GM13976 (cell line): Measurements from ENCODE around the gene HIVEP3.

Experiments
- DNase-seq: peaks from one replicate; pipeline ENCODE4 v3.0.0; 2012; ENCODE audit warnings: low spot score
- in situ Hi-C: fragments of 300-500 bp; cut with MboI; formaldehyde crosslinking; loops from one replicate; pipeline ENCODE4 v1.12.0; 2022; ENCODE audit warnings: low sequenced_read_pairs, mixed read lengths, inconsistent platforms; ENCODE audit not compliant: unreplicated experiment
- TF ChIP-seq, protein P1 (sequence below): IDR thresholded peaks from 2 replicates; pipeline ENCODE4 v1.5.1; 2012; ENCODE audit warnings: borderline replicate concordance, mild to moderate bottlenecking; ENCODE audit not compliant: insufficient read depth; ENCODE audit errors: extremely low read depth, missing control alignments, control extremely low read depth

Gene HIVEP3

DNA sequence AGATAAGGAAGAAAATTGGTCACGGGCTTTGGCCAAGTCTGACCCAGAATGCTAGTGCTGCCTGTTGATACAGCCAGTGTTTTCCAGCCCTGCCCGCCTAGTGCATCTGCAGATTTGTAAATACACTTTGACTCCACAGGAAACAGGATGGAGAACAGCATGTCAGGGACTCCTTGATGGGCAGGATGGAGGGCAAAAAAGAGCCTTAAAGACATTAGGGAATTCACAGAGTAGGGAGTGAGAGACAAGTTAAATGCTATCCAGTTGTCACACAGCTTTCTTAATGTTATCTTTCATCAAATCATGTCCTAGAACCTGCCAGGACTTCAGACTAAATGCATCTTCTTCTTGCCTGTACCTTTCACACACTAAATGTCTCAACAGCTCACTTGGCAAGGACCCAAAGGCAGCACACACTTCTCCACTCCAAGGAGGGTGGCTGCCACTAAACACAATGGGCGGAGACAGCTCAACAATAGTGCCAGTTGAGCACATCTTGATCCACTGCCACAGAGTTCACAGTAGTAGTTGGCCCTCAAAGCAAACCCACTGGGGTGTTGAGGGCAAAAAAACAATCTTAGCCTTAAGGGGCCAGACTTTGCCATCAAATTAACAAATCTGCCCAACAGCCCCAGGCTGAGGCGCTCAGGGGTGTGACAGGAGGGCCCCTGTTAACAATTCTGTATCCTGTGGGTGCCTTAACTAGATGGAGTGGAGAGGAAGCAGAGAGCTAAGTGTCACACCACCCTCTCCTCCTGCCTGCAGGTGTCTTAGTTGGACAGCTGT, 2.7 kb downstream of the HIVEP3 start:
- in situ Hi-C loops, result no loop called here
- DNase-seq, result no peak
- TF ChIP-seq, protein P1, sequence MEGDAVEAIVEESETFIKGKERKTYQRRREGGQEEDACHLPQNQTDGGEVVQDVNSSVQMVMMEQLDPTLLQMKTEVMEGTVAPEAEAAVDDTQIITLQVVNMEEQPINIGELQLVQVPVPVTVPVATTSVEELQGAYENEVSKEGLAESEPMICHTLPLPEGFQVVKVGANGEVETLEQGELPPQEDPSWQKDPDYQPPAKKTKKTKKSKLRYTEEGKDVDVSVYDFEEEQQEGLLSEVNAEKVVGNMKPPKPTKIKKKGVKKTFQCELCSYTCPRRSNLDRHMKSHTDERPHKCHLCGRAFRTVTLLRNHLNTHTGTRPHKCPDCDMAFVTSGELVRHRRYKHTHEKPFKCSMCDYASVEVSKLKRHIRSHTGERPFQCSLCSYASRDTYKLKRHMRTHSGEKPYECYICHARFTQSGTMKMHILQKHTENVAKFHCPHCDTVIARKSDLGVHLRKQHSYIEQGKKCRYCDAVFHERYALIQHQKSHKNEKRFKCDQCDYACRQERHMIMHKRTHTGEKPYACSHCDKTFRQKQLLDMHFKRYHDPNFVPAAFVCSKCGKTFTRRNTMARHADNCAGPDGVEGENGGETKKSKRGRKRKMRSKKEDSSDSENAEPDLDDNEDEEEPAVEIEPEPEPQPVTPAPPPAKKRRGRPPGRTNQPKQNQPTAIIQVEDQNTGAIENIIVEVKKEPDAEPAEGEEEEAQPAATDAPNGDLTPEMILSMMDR, result no peak

DNA sequence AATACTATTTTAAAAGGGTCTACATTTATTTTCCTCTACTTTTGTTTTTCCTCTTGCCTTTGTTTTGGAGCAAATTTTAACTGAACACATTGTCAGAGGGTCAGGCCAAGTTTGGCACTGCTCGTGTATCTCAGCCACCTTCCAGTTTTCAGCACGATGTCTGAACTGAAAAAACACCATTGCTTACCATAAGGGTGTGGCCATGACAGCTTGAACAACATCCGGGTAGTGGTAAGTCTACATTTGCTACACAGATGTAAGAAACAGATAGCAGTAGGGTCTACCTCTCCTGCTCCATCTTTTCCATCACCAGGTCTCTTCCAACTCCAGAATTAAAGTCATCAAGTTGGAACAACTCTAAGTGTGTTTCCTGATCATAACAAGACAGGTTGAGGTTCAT, 4.2 kb downstream of the HIVEP3 start:
- in situ Hi-C loops, result no loop called here
- TF ChIP-seq, protein P1, result no peak
- no peak for DNase-seq

DNA sequence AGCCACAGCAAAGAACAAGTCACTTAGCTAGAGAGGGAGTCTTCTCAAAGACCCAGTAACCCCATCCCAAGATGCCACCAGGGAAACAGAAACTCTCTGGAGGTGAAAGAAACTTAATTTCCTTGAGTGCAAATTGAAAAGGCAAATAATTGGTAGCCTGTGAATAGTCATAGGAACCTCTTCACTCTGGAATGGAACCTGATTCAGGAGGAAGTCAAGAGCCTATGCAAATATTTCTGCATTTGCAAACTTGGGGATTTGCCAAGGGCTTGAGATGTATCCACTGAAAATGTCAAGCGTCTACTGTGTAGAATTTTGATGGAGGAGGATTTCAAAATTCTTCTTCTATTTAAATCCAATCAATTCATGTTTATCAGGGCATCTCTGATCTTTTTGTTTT, 5.7 kb downstream of the HIVEP3 start:
- in situ Hi-C loops, result no loop called here
- TF ChIP-seq, protein P1, result no peak
- DNase-seq, result no peak

DNA sequence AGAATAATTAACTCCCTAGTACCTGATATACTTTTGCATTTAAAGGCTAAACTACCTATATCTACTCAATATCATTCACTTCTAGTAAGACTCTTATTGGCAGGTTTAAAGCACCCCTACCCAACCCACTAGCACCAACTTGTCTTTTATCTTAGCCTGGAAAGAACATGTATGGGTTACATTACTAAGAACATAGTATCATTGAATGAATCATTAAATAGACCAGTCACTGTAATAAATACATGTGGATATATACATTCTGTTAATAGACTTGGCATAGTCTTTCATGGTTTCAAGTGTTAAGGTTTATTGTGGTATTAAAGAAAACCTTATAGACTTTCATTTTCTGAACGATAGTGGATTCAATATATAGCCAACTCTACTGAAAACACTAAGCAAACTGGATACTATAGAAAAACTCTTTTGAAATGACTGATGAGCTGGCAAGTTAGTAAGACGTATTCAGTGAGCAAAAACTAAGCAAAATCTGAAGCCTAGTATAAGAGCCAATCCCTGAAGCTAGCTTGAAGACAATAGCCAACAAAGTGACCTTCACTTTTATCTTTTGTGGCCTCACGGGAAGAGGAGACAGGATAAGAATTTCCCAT, 10.3 kb downstream of the HIVEP3 start:
- in situ Hi-C loops, result no loop called here
- TF ChIP-seq, protein P1, result no peak
- no peak for DNase-seq

DNA sequence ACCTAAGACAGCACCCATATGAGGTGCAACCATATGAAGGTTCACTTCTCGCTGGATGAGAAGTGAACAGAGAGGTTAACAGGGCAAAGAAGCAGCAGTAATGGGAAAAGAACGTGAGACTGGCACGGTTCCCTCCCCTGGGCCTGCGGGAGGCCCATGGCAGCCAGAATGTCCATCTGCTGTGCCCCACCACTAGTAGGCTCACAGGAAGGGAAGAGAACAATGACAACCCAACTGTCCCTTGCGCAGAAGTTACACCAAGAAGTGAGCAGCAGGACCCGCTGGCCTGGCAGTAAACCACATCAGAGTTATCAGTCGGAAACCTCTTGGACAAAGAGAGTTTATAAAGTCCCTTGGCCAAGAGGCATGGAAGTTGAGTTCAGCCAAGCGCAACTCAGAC, 11.3 kb downstream of the HIVEP3 start:
- DNase-seq, result no peak
- TF ChIP-seq, protein P1, result no peak
- in situ Hi-C loops, result no loop called here

DNA sequence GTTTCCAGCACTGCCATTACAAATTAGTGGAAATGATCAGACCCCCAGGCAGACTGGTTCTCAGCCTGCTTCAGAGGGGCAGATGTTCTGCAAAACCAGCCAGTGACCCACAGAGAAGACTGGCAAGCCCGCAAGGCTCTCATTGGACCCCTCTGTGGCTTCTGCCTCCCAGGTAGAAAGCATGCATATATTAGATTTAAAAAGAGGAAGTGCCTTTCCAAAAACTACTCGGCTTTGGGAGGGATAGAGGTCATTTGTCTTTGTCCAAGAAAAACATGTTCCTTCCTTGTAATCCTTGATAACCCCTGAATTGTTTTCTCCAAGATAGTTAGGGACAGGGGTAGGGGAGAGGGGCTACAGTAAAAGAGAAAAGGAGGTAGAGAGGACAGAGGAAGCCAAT, 11.8 kb downstream of the HIVEP3 start:
- TF ChIP-seq, protein P1, result no peak
- DNase-seq, result no peak
- in situ Hi-C loops, result no loop called here
